ENCODE results near the gene GNAQ.

The GNAQ gene

GRCh38 chr9:77807846-77808750 is 223.5 kb downstream of the GNAQ start:
- no peak overlapping the region for H3K4me3 ChIP-seq (ENCODE audit: low read length)
- H3K79me2 ChIP-seq (ENCODE audit: control insufficient read depth, low read length), result no peaks in the 10 kb centered on the region
- H3K27ac ChIP-seq (ENCODE audit: low read depth, low read length), result no peak overlapping the region
- no peaks in the 10 kb centered on the region for H3F3A ChIP-seq (ENCODE audit: control insufficient read depth, insufficient read depth)
- no peak for TF ChIP-seq EZH2phosphoT487 (IDR thresholded peaks at IDR 0.05; ENCODE audit: borderline replicate concordance, low read length)
- TF ChIP-seq CTCF (IDR thresholded peaks at IDR 0.05; ENCODE audit: low read depth, low read length, poor library complexity, severe bottlenecking), result no peak
- no peaks in the 10 kb centered on the region for H3K9me2 ChIP-seq (replicated peaks; ENCODE audit: control insufficient read depth, low read length)
- H3K4me1 ChIP-seq (ENCODE audit: control insufficient read depth, low read length), result no peaks in the 10 kb centered on the region
- no peaks in the 10 kb centered on the region for H3K9me3 ChIP-seq (ENCODE audit: control insufficient read depth, insufficient read depth, low read length)
- H3K36me3 ChIP-seq (ENCODE audit: control insufficient read depth, low read length), result no peaks in the 10 kb centered on the region
- no peak overlapping the region for H3K4me2 ChIP-seq (ENCODE audit: low read length)
- no peaks in the 10 kb centered on the region for H4K20me1 ChIP-seq (ENCODE audit: control insufficient read depth, insufficient read depth, low read depth, low read length)
- H3K27me3 ChIP-seq (ENCODE audit: control insufficient read depth, low read length), result no peaks in the 10 kb centered on the region

- no peaks in the 10 kb centered on the region for H3K9me2 ChIP-seq (replicated peaks; ENCODE audit: control insufficient read depth, low read length)
- H3K79me2 ChIP-seq (ENCODE audit: control insufficient read depth, low read length), result no peaks in the 10 kb centered on the region
- H3K4me1 ChIP-seq (ENCODE audit: control insufficient read depth, low read length), result no peaks in the 10 kb centered on the region
- no peak overlapping the region for H3K4me3 ChIP-seq (ENCODE audit: low read length)
- H3K4me2 ChIP-seq (ENCODE audit: low read length), result no peak overlapping the region
- H3K9me3 ChIP-seq (ENCODE audit: control insufficient read depth, insufficient read depth, low read length), result no peaks in the 10 kb centered on the region
- no peaks in the 10 kb centered on the region for H3K36me3 ChIP-seq (ENCODE audit: control insufficient read depth, low read length)
- no peaks in the 10 kb centered on the region for H4K20me1 ChIP-seq (ENCODE audit: control insufficient read depth, insufficient read depth, low read depth, low read length)
- TF ChIP-seq EZH2phosphoT487 (IDR thresholded peaks at IDR 0.05; ENCODE audit: borderline replicate concordance, low read length) (no peak), CTCF (IDR thresholded peaks at IDR 0.05; ENCODE audit: low read depth, low read length, poor library complexity, severe bottlenecking) (no peak)
- no peak overlapping the region for H3K27ac ChIP-seq (ENCODE audit: low read depth, low read length)
- H3F3A ChIP-seq (ENCODE audit: control insufficient read depth, insufficient read depth), result no peaks in the 10 kb centered on the region
- no peaks in the 10 kb centered on the region for H3K27me3 ChIP-seq (ENCODE audit: control insufficient read depth, low read length)
Observed at GRCh38 chr9:77807281-77807683, 224.3 kb downstream of the GNAQ start.

GRCh38 chr9:77806741-77807140 is 224.9 kb downstream of the GNAQ start:
- H3K27ac ChIP-seq (ENCODE audit: low read depth, low read length), result no peak overlapping the region
- no peaks in the 10 kb centered on the region for H3K9me2 ChIP-seq (replicated peaks; ENCODE audit: control insufficient read depth, low read length)
- no peak for TF ChIP-seq CTCF (IDR thresholded peaks at IDR 0.05; ENCODE audit: low read depth, low read length, poor library complexity, severe bottlenecking)
- TF ChIP-seq EZH2phosphoT487 (IDR thresholded peaks at IDR 0.05; ENCODE audit: borderline replicate concordance, low read length), result no peak
- H3K36me3 ChIP-seq (ENCODE audit: control insufficient read depth, low read length), result no peaks in the 10 kb centered on the region
- H3K9me3 ChIP-seq (ENCODE audit: control insufficient read depth, insufficient read depth, low read length), result no peaks in the 10 kb centered on the region
- H3K4me1 ChIP-seq (ENCODE audit: control insufficient read depth, low read length), result no peaks in the 10 kb centered on the region
- H3F3A ChIP-seq (ENCODE audit: control insufficient read depth, insufficient read depth), result no peaks in the 10 kb centered on the region
- no peak overlapping the region for H3K4me3 ChIP-seq (ENCODE audit: low read length)
- H4K20me1 ChIP-seq (ENCODE audit: control insufficient read depth, insufficient read depth, low read depth, low read length), result no peaks in the 10 kb centered on the region
- no peaks in the 10 kb centered on the region for H3K79me2 ChIP-seq (ENCODE audit: control insufficient read depth, low read length)
- no peak overlapping the region for H3K4me2 ChIP-seq (ENCODE audit: low read length)
- no peaks in the 10 kb centered on the region for H3K27me3 ChIP-seq (ENCODE audit: control insufficient read depth, low read length)

Measured in DOHH2 (cell line).